Activated T-helper 2 cell treated with anti-CD3 and anti-CD28 coated beads, Interferon-gamma antibody, Interleukin-2, Interleukin-4, amounts not matched to agents 10 μg/mL and 5 μg/mL and 100 μg/mL, durations not matched to agents 14 hours and 24 hours and 36 hours (primary cell): Measurements from ENCODE around the gene MICU2. TPM values are rescaled to one million over a fixed set of nuclear protein-coding genes. Genes with fewer than 3 reads are reported as not detected.

Experiments
- DNase-seq: peaks from one replicate; pipeline ENCODE4 v3.0.0; 2021; ENCODE audit warnings: low spot score
- H3K27ac Mint-ChIP-seq: one replicate; pipeline ENCODE4 v1.8.0; 2021; ENCODE audit warnings: mixed read lengths
- H3K27me3 Mint-ChIP-seq: one replicate; pipeline ENCODE4 v1.8.0; 2021; ENCODE audit warnings: low read depth, mixed read lengths
- H3K36me3 Mint-ChIP-seq: one replicate; pipeline ENCODE4 v1.8.0; 2021; ENCODE audit warnings: low read depth, mixed read lengths
- H3K4me1 Mint-ChIP-seq: one replicate; pipeline ENCODE4 v1.8.0; 2021; ENCODE audit warnings: low read depth, mixed read lengths
- H3K4me3 Mint-ChIP-seq: one replicate; pipeline ENCODE4 v1.8.0; 2021; ENCODE audit warnings: low read depth, mild to moderate bottlenecking, moderate library complexity, mixed read lengths
- H3K9me3 Mint-ChIP-seq: one replicate; pipeline ENCODE4 v1.8.0; 2021; ENCODE audit warnings: mixed read lengths
- intact Hi-C: fragments of 100-400 bp; cut with micrococcal nuclease; formaldehyde crosslinking; loops from one replicate; pipeline ENCODE4 v1.15.1; 2023
- total RNA-seq: library from RNA; stranded (reverse); gene quantifications from 2 replicates; pipeline ENCODE4 v1.2.3, GENCODE V29; 2022

MICU2 gene
- total RNA-seq, 1 donor from 2014 or later: 38.8 TPM

- Mint-ChIP-seq H3K36me3 (peaks cover 29% of the 10 kb centered on the region), H3K4me3 (no peak overlapping the region), H3K27me3 (no peaks in the 10 kb centered on the region), H3K9me3 (no peaks in the 10 kb centered on the region), H3K4me1 (peaks cover 15% of the 10 kb centered on the region), H3K27ac (no peak overlapping the region)
- intact Hi-C loops: no loop called here
- DNase-seq: no peak
Measured at GRCh38 chr13:21534760-21535159, 69.2 kb downstream of the MICU2 start.

GRCh38 chr13:21531455-21531854 is 72.5 kb downstream of the MICU2 start:
- H3K27me3 Mint-ChIP-seq: no peaks in the 10 kb centered on the region
- intact Hi-C loops: loop anchor here (2.0 kb wide), 1 partner anchor 15 kb away; no protein-coding TSS in a partner anchor
- H3K9me3 Mint-ChIP-seq: no peaks in the 10 kb centered on the region
- no peak overlapping the region for H3K27ac Mint-ChIP-seq
- no peak for DNase-seq
- peaks cover 14% of the 10 kb centered on the region for H3K36me3 Mint-ChIP-seq
- H3K4me3 Mint-ChIP-seq: no peak overlapping the region
- H3K4me1 Mint-ChIP-seq: peaks cover 10% of the 10 kb centered on the region

GRCh38 chr13:21530656-21531055 is 73.3 kb downstream of the MICU2 start:
- Mint-ChIP-seq H3K4me1 (peaks cover 10% of the 10 kb centered on the region), H3K4me3 (no peak overlapping the region), H3K27ac (no peak overlapping the region), H3K27me3 (no peaks in the 10 kb centered on the region), H3K9me3 (no peaks in the 10 kb centered on the region), H3K36me3 (peaks cover 17% of the 10 kb centered on the region)
- intact Hi-C loops: loop anchor here (2.0 kb wide), 1 partner anchor 16 kb away; no protein-coding TSS in a partner anchor
- no peak for DNase-seq

GRCh38 chr13:21529146-21529893 is 74.7 kb downstream of the MICU2 start:
- Mint-ChIP-seq H3K27me3 (no peaks in the 10 kb centered on the region), H3K36me3 (peaks cover 17% of the 10 kb centered on the region), H3K9me3 (no peaks in the 10 kb centered on the region), H3K4me1 (peaks cover 8% of the 10 kb centered on the region), H3K27ac (no peak overlapping the region), H3K4me3 (no peak overlapping the region)
- intact Hi-C loops: loop anchor here (1.0 kb wide), 1 partner anchor 74 kb away; no protein-coding TSS in a partner anchor
- DNase-seq: no peak

- peaks cover 17% of the 10 kb centered on the region for H3K36me3 Mint-ChIP-seq
- H3K27me3 Mint-ChIP-seq: no peaks in the 10 kb centered on the region
- H3K4me3 Mint-ChIP-seq: no peak overlapping the region
- no peak overlapping the region for H3K27ac Mint-ChIP-seq
- H3K9me3 Mint-ChIP-seq: no peaks in the 10 kb centered on the region
- peaks cover 8% of the 10 kb centered on the region for H3K4me1 Mint-ChIP-seq
- no peak for DNase-seq
- intact Hi-C loops: loop anchor here (1.0 kb wide), 1 partner anchor 75 kb away; no protein-coding TSS in a partner anchor
Measured at GRCh38 chr13:21528616-21529015, 75.4 kb downstream of the MICU2 start.

- Mint-ChIP-seq H3K4me3 (no peak overlapping the region), H3K36me3 (peaks cover 9% of the 10 kb centered on the region), H3K27me3 (no peaks in the 10 kb centered on the region), H3K4me1 (peaks cover 2% of the 10 kb centered on the region), H3K9me3 (no peaks in the 10 kb centered on the region), H3K27ac (no peak overlapping the region)
- no peak for DNase-seq
- intact Hi-C loops: no loop called here
Measured at GRCh38 chr13:21526707-21527540, 77.0 kb downstream of the MICU2 start.

GRCh38 chr13:21522847-21523246 is 81.1 kb downstream of the MICU2 start:
- Mint-ChIP-seq H3K9me3 (no peaks in the 10 kb centered on the region), H3K4me3 (no peak overlapping the region), H3K27me3 (no peaks in the 10 kb centered on the region), H3K4me1 (peaks cover 2% of the 10 kb centered on the region), H3K36me3 (peaks cover 15% of the 10 kb centered on the region), H3K27ac (no peak overlapping the region)
- DNase-seq: no peak
- intact Hi-C loops: no loop called here

- no peaks in the 10 kb centered on the region for H3K27me3 Mint-ChIP-seq
- no peak overlapping the region for H3K4me3 Mint-ChIP-seq
- H3K9me3 Mint-ChIP-seq: no peaks in the 10 kb centered on the region
- no peak overlapping the region for H3K27ac Mint-ChIP-seq
- intact Hi-C loops: no loop called here
- peaks cover 2% of the 10 kb centered on the region for H3K4me1 Mint-ChIP-seq
- H3K36me3 Mint-ChIP-seq: peaks cover 15% of the 10 kb centered on the region
- DNase-seq: no peak
Measured at GRCh38 chr13:21522130-21522529, 81.8 kb downstream of the MICU2 start.

- H3K4me3 Mint-ChIP-seq: no peak overlapping the region
- no peak for DNase-seq
- peaks cover 2% of the 10 kb centered on the region for H3K4me1 Mint-ChIP-seq
- intact Hi-C loops: no loop called here
- H3K36me3 Mint-ChIP-seq: peaks cover 14% of the 10 kb centered on the region
- H3K27me3 Mint-ChIP-seq: no peaks in the 10 kb centered on the region
- no peaks in the 10 kb centered on the region for H3K9me3 Mint-ChIP-seq
- H3K27ac Mint-ChIP-seq: no peak overlapping the region
Measured at GRCh38 chr13:21518617-21519144, 85.3 kb downstream of the MICU2 start.

GRCh38 chr13:21517576-21517975 is 86.4 kb downstream of the MICU2 start:
- intact Hi-C loops: no loop called here
- Mint-ChIP-seq H3K36me3 (peaks cover 20% of the 10 kb centered on the region), H3K9me3 (no peaks in the 10 kb centered on the region), H3K4me1 (no peaks in the 10 kb centered on the region), H3K4me3 (no peak overlapping the region), H3K27me3 (no peaks in the 10 kb centered on the region), H3K27ac (no peak overlapping the region)
- DNase-seq: no peak

- peaks cover 18% of the 10 kb centered on the region for H3K36me3 Mint-ChIP-seq
- intact Hi-C loops: no loop called here
Measured at GRCh38 chr13:21516805-21517204, 87.2 kb downstream of the MICU2 start.

GRCh38 chr13:21511849-21512248 is 92.1 kb downstream of the MICU2 start:
- Mint-ChIP-seq H3K4me1 (no peaks in the 10 kb centered on the region), H3K4me3 (no peak overlapping the region), H3K27me3 (no peaks in the 10 kb centered on the region), H3K36me3 (peaks cover 29% of the 10 kb centered on the region), H3K27ac (no peak overlapping the region), H3K9me3 (no peaks in the 10 kb centered on the region)
- intact Hi-C loops: no loop called here
- no peak for DNase-seq

More at GRCh38 chr13:21516805-21517204, 87.2 kb downstream of the MICU2 start:
- Mint-ChIP-seq H3K9me3 (no peaks in the 10 kb centered on the region), H3K4me1 (no peaks in the 10 kb centered on the region), H3K27me3 (no peaks in the 10 kb centered on the region), H3K27ac (no peak overlapping the region), H3K4me3 (no peak overlapping the region)
- no peak for DNase-seq

- no peak for DNase-seq
- Mint-ChIP-seq H3K27me3 (no peaks in the 10 kb centered on the region), H3K4me1 (no peaks in the 10 kb centered on the region), H3K4me3 (no peak overlapping the region), H3K9me3 (no peaks in the 10 kb centered on the region), H3K27ac (no peak overlapping the region), H3K36me3 (peaks cover 26% of the 10 kb centered on the region)
- intact Hi-C loops: no loop called here
Measured at GRCh38 chr13:21504379-21504778, 99.6 kb downstream of the MICU2 start.
